HG02571 (cell line): ENCODE measurements around the gene CC2D2A.
A peak's percentile ranks its signal among the peaks of the same experiment; 100 is the strongest.

Experiments
- ATAC-seq: cut with Tn5 transposase; IDR thresholded peaks from one replicate; pipeline ENCODE4 v1.9.1; 2021; ENCODE audit warnings: mild to moderate bottlenecking, moderate library complexity; ENCODE audit not compliant: unreplicated experiment

The CC2D2A gene

DNA sequence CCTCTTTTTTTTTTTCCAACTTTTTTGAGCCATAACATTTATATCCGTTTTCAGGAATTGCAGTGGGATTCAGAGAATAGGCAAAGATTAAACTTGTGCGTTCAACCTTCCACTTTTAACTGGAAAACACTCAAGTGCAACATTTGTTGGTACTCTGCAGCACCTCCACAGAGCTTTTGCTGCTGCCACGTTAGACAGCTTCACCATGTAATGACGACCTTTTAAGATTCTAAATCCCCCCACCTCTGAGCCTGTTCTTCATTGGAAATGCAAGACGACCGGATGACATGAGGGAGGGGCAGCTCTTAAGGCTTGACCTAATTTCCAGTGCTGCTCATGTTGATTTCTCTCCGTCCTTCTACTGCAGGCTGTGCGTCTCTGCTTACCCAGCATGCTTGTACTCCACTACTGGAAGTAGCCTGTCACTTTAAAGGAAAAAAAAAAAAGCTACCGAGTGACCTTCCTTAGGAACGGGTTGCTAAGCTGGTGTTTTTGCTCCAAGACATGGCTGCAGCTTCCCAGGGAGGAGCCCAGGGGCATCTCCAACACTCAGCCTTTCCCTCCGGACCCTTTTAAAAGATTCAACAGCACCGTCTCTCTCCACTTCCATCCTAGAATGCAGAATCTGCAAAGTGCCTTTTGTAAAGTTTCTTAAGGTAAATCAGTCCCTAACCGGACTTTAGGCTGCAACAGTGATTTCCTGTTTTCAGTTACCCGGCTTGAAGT lies at the start of gene CC2D2A:
Gene CC2D2A, plus strand, starts transcription at position 481 of the 726 bp plus-strand sequence. CDS start 6,051 bp downstream, outside the sequence.
- no peak for ATAC-seq

DNA sequence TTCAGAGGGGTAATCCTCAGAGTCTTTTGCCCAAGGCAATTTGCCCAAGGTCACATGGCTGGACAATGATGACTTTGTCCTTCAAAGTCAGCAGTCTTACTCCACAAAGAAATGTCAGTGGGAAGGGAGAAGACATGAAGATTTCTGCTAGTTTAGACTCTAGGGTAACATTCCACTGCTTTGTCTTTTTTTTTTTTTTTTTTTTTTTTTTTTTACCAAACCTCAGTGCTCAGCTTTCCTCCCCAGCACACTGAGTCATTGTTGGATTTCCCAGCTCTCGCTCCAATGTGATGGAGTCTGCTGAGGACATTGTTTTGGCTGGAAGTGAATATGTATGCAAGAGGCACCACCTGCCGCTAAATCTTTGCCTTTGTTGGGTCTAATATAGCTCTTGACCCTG lies 49.0 kb upstream of the CC2D2A start:
- ATAC-seq = no peak

DNA sequence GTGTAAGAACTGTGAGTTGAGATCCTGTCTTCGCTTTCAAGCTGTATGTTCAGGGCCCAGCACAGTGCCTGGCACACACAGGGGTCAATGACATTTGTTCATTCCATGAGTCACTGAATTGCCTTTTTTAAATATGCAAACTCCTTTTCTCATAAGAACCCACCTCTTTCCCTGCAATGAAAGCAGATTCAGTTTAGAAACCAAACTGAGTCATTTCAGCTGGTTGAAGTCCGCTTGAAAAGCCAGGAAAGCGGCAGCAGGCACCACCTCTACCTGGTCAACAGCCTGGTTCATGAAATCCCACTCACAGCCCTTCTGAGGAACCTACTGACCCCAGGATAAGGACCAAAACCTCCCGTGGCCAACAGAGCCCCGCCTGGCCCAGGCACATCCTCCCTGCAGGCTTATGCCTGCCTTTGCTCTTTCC lies 46.4 kb upstream of the CC2D2A start:
- no peak for ATAC-seq

DNA sequence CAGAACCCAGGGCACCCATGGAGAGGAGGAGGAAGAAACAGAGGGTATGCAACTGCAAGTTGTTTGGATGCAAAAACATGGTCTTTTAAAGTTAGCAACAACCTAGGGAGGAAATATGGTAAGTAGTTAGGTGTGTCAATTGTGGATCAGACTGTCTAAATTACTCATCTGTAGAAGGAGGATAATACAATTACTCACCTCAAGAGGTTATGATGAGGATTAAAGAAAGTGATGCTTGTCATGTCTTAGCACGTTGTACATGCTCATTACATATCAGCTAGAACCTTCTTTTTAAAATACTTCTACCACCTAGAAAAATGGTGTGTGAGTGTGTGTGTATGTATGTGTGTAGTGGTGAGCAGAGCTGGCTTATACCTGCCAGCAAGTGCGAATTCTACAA lies 44.2 kb upstream of the CC2D2A start:
- ATAC-seq = no peak

DNA sequence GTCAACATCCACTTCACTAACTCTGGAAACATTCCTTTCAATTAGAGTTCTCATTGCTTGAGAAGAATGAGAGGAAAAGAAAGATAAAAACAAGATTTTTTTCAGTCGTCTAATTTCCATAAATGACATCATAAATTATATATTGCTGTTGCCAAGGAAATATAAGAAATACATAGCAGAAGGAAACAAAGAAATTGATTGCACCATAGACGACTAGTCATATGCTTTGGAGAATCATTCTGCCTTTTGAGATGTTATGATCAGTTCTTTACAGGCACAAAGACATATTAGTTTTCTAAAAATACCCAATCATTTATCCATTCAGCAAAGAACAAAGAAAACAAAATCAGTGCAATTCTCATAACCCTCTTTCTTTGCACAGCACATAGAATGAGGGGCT lies 42.5 kb upstream of the CC2D2A start:
- no peak for ATAC-seq

DNA sequence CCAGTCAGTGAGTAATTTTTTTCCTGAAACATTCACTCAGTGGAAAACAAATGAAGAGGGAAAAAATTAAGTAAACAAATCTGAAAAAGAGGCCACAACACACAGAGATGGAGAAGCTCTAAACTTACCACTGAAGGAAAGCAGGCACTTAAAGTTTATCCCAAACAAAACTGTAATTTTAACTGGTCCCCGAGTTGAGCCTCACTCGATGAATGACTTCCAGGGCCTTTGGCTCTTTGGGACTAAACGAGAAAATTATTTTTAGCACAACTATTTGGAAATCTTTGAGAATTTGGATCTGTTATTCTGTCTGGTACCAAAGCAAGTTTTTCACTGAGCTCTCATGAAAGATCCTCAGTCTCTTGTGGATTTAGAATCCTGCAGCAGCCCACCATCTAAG lies 42.0 kb upstream of the CC2D2A start, which contains the start of gene C1QTNF7:
Gene C1QTNF7, plus strand, starts transcription at position 333 of the 400 bp plus-strand sequence. CDS start 7,711 bp downstream, outside the sequence.
- ATAC-seq = no peak

DNA sequence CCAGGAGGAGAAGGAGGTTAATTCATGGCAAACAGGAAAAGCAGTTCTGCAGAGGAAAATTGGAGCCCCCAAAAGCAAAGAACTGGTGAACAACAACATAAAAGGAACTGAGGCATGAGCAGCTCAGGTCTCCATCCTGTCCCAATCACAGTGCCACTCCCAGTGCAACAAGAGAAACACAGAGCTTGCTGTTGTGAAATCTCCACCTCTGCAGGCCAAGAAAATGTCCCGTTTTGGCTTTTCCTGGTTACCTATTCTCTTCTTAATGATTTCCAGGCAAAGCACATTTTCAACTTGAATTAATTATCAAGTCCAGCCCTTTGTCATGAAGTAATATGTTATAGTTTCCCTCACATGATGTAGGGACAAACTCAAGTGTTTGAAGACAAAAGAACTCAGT lies 41.1 kb upstream of the CC2D2A start:
- no peak for ATAC-seq

DNA sequence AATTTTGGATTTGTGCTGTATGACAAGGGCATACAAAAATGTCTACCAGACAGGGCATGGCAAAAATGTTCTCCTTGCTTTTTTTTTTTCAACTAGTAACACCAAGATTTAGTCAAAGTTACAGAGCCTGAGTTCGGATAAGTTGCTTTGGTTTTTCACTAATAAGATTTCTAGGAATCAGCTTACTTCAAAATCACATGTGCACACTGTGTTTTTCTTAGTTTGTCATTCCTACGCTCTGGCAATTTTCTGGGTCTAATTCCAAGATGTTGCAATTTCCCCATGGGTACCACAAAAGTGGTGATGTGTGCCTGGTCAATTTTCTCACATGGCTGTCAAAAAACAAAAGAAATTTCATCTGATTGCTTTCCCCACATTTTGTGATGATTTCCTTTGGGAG lies 35.6 kb upstream of the CC2D2A start:
- no peak for ATAC-seq

DNA sequence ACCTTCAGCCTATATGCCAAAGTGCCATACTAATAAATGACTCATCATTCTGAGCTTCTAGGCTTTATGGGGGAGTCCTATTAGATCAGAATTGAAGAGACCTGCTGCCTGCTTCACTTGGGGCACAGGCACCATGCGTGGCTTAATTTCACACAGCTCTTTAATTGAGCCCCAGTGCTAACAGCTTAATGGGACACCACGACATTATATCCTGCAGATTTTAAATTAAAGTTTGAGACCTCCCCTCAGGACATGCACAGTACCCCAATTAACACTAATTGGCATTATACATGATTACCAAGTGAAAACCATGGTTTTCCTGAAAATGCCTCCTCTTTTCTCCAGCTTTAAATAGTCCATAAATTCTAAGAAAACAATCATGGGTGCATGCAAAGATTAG lies 35.0 kb upstream of the CC2D2A start:
- no peak for ATAC-seq

DNA sequence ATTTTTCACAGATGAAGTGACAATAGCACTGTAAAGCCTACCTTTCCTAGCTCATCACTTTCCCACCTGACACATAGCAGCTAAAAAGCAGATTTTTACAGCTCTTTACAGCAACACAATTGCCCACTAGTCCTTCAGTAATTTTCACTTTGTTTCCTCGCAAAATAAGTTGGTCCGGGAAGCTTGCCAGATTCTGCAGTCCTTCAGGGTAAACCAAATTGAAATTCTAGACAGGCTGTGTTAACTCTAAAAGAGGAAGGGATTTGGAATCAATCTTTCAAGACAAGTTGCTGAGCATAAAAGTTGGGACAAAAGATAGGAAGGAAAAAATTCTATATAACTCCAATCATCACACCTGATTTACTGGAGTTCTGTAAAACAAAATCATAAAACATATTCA lies 33.2 kb upstream of the CC2D2A start:
- no peak for ATAC-seq

DNA sequence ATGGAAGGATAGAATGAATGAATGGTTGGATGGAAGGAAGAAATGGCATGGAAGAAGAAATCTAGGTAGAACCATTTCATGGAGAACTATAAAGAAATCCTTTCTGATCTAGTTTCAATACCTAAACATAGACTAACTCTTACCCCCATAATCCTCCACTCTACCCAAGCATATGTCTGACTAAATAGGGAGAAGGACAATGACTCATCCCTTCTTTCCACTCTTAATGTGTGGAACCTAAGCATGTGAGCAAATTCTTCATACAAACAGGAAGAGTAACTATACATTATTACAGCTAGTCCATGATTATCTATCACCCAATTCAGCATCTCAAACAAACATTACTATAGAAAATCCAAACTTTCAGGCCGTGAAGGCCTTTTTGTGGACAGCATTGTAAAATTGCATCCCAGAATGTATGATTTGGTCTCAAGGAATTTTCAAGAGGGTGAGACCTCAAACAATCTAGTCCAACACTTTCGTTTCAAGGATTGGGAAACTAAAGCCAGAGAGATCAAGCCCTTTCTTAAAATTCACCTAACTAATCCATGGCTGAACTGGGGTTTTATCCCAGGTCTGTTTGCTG lies 30.6 kb upstream of the CC2D2A start:
- ATAC-seq = no peak

DNA sequence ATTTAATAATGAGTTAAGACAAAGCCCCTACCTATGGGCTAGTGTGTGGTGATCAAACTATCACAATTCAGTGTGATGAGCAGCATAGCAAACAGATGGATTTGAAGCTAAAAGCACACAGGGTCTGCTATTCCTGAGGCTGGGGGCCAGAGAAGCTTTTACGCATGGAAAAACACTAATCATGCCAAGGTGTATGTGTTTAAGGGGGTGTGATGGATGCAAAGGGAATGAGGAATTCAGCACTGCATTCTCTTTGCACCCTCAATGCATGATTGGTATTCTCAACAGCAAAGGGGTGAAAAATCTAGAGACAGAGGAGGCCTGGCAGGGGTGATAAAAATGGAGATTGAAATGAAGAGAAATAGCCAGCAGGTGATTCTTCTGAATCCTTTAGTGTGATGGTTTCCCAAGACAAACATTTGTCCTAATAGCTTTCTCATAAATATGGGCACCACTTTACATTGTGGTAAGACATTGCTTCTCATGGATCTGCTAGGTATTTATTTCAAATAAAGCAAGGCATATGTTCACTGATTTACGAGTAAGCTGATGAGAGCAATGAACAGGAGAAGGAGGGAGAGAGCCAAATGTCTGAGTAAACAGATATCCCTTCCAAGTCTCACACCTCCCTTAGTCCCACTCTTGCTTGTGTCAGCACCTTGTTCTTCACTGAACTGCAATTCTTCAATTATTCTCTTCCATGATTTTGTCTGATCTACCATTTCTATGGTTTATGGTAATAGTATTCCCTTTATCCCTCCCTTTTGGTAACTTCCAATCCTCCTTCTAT lies 26.1 kb upstream of the CC2D2A start:
- no peak for ATAC-seq

DNA sequence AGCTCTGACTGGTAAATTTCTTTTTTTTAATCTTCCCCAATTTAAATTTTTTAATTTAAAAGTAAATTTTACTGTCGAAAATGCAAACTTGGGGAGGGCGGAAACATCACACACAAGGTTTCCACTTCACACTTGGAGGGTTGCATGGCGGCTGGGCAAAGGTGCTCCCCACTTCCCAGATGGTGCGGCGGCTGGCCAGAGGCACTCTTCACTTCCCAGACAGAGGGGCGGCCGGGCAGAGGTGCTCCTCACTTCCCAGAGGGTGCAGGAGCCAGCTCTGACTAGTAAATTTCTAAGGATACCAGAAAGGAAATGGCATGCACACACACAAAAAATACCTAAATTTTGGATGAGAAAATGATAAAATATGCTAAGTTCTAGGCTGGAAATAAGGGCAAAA lies 25.4 kb upstream of the CC2D2A start:
- ATAC-seq = no peak

DNA sequence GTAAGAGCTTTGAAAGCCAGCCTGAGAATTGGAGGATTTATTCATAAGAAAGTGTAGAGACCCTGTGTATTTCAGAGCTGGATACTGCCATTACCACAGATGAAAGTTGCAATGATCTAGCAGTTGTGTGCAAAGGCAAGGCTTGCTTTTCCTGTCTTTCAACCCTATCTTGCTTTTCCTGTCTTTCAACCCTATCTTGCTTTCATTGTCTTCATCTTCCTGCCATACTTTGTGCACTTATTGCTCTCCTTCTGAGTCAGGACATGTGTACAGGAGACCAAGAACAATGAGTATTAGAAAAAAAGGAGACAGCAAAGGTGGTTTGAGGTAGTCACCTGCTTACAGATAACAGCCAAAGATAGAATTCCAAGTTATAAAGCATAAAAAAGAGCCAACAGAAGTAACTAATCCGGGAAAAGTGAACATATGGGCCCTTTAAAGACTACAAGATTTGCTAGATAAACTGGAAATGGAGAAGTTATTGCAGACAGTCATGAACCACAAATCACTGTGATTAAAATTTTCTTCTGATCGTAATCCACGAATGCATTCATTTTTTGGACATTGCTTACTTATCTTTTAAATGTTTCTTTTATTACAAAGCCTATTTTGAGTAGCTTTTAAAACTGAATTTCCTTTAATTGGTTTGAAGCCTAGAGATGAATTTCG lies 24.7 kb upstream of the CC2D2A start:
- ATAC-seq = no peak

DNA sequence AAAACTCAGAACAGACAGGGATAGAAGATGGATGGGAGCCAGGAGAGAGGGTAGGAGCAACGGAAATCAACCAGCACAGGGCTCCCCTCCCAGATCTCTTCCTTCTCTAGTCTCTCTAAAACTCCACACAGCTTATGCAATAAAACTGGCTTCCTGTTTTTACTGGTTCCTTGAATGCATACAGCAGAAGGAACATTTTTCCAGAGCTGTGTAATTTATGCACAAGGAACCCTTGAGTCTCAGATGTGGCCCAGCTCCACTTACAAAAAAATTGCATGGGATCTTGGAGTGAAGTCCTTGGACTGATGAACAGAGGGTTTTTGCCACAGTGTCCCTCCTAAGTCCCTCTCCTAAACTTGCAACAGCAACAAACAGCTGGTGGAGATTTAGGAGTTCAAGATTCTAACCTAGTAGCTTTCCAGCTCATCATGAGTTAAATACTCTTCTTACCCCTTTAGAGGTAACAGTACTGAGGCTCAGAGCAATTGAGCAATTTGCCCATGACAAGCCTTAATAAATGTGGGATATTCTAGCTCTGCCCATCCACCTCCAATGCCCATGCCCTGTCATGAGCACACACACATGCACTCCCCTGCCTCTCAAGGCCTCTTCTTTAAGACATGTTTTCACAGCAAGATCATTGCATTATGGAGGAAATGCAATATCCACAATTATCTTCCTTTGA lies 18.4 kb upstream of the CC2D2A start:
- no peak for ATAC-seq

DNA sequence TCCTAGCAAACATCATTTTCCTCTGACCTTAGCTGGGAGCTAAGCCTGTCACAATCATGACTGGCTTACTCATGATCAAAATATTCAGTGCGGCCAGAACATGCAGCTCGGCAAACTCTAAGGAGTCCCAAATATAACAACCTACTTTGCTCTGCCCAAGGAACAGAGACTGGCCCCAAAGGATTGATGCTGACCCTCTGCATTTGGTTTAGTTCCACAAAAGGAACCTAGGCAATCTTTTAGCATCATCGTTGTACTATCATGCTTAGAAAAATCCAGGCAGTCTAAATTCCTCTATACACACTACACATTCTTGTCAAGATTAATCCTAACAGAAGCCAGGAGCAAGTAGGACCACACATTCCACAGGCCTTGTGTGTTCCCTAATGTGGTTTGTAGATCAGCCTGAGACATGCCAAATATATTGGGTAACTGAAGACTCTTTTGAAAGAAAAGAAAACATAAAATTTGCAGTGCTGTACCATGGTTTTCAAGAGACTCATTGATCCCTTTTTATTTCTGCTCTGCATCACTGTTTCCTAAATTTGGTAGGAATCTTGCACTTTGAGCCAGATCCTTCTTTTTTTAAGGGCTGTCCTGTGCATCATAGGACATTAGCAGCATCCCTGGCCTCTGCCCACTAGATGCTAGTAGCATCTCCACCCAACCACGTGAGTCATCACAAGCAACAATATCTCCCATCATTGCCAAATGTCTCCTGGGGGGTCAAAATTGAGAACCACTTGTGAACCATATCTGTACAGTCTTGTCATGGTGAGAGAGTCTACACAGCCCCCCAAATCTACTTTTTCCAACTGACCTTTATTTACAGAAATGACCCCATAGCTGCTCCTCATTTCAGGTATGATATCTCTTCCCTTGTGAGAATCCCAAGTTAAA lies 17.6 kb upstream of the CC2D2A start:
- ATAC-seq = no peak

DNA sequence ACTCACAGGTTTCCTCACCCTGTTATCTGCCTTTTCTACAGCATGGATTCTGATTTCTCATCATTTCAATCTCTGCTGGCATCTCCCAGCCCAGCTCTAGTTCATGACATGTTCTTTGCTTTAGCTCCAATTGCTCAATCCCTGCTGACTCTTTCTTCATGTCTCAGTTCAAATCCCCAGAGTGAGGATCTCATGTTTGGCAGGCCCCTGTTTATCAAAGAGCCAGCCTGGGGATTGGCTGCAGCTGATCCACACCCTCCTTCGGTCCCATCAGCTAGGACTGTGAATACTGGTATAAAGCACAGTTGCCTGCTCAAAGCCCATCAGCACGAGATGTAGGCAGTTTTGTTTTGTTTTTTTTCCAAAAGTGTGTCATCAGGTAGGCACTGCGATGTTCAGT lies 14.4 kb upstream of the CC2D2A start:
- no peak for ATAC-seq

DNA sequence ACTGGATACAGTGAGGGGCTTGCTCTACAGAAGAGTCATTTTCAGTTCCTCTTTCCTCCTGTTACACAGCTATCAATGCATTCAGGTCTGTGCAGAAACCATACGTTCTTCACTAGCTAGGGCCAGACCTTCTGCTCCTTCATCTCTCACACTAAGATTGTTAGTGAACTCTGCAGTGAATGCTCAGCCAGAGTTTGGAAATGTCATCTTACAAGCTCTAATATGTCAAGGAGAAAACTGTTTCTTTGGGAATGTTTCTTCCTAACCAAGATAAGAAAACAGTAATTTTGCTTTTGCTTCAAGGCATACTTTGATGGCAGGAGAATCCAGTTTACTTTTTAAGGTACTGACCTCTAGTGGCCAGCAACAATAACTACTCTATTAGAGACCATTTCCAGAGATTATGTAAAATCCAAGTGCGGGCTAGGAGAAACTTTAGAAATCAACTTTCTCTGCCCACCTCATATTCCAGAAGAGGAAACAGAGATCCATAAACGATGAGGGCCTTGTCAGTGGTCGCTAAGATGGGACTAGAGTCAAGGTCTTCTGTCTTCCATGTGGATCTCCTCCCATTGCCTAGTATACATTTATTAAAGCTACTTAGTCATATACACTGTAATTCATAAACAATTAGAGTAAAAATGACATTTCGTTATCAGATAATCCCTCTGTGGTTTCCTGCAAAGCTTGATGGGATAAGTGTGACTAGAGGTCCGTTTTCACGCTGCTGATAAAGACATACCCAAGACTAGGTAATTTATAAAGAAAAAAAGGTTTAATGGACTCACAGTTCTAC lies 12.1 kb upstream of the CC2D2A start:
- ATAC-seq = peak; percentile 93

DNA sequence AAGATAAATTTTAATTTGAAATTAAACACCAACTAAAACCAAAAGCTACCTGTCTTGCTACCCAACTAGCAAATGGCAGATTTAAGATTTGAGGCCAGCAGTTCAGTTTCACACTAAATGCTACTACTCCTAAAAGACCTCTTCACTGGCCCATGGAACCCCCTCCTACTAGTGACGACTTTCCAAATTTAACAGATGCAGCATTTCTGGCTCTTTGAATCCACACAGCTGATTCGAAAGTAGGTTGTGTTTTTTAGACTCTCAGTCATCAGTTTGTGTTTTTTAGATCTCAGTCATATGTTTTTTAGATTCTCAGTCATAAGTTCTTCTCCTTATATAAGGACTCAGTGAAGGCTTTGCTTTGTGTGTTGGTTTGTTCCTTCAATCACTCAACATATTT lies 11.1 kb upstream of the CC2D2A start:
- ATAC-seq = no peak
